Measurements from ENCODE around the gene RFTN1. TPM values are rescaled to one million over a fixed set of nuclear protein-coding genes. Genes with fewer than 3 reads are reported as not detected.

Gene RFTN1
- total and polyA plus RNA-seq, 10 of the 15 experiments (the other 5 are each of a cell fraction or from before 2014, with no cell fraction given), result 20.6 to 213 (median 147) TPM

DNA sequence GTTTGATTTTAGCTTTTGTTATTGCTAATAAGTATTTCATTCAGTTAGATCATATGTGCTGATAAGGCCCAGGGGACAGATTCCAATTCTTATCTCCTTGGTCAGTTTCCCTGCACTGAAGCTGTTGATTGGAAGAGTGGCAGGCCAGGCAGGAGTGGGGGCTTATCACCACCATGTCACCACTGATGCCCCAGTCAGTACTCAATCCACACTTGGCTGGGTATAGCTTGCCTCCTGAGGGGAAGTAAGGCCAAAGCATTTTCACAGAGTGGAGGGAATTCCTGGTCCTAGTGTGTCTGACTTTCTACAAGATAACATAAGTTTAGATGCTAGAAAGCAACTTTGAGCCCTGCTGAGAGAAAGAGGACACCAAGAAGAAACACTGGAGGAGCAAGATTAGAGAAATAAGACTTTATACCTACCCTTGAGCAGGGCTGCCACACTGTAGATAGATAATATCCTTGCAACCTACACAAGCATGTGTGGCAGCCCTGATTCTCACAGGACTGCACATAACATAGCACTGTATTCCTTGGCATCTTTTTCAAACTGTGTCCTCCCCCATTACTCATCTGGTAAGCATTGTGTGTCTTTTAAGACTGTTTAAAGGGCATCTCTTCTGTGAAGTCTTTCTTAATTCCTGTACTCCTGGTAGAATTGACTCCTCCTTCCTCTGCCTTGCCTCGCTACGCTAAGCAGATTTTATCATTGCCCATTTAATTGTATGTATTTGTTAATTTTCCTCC lies 224.2 kb downstream of the RFTN1 start:
- peaks cover 3% of the 10 kb centered on the region for H3K79me2 ChIP-seq (ENCODE audit: control insufficient read depth, insufficient read depth, low read length)
- ChIA-PET RAD21 (ENCODE audit: unreplicated experiment) (interaction anchor here (0.9 to 4.7 kb wide), 15 partner anchors 12 to 942 kb away, joined by 3 to 91 read pairs (median 4); no protein-coding TSS in a partner anchor), CTCF (interaction anchor here (0.9 to 9.6 kb wide), 16 partner anchors 15 to 943 kb away, joined by 3 to 170 read pairs (median 6); partner anchors contain the start of genes DPH3 and OXNAD1), SMC1A (ENCODE audit: uncharacterized antibody, unreplicated experiment) (interaction anchor here (0.7 to 4.4 kb wide), 16 partner anchors 12 to 473 kb away, joined by 3 to 63 read pairs (median 4); partner anchors contain the start of genes DPH3 and OXNAD1), POLR2A (no interaction called here)
- H3K4me1 ChIP-seq (ENCODE audit: control insufficient read depth, insufficient read depth, low read length), result peaks cover 10% of the 10 kb centered on the region
- no peak overlapping the region for H3K4me2 ChIP-seq (ENCODE audit: control insufficient read depth, insufficient read depth)
- H3K9me3 ChIP-seq (replicated peaks; ENCODE audit: control insufficient read depth, insufficient read depth, low read length), result peaks cover 7% of the 10 kb centered on the region
- peaks cover 3 to 9% of the 10 kb centered on the region in 2 experiments; a peak in 3 of 4 replicates for H3K36me3 ChIP-seq (ENCODE audit: control insufficient read depth in 2 of 2, insufficient read depth in 2 of 2, low read length in 1 of 2)
- in situ Hi-C loops (cut with MboI) (loop anchor here (5.0 to 25.0 kb wide), 4 partner anchors 263 to 923 kb away; no protein-coding TSS in a partner anchor), intact Hi-C loops (cut with micrococcal nuclease; ENCODE audit: unreplicated experiment) (no loop called here)
- ATAC-seq, result no peak
- H4K20me1 ChIP-seq (ENCODE audit: control insufficient read depth, insufficient read depth), result no peaks in the 10 kb centered on the region; the same call in 1 of the 2 replicates
- 91% methylated on average over 2 of the region's 2 CpGs for WGBS (ENCODE audit: insufficient coverage, insufficient replicate concordance, low lambda C conversion rate, missing lambda C conversion rate)
- no peak overlapping the region for H3K4me3 ChIP-seq
- no peak for FAIRE-seq
- no peak overlapping the region for H2AFZ ChIP-seq (ENCODE audit: control insufficient read depth, low read depth, low read length)
- no peaks in the 10 kb centered on the region for H3K27me3 ChIP-seq (replicated peaks in 1 of 2; ENCODE audit: control insufficient read depth in 2 of 2, insufficient read depth in 2 of 2, low read length in 1 of 2)
- no TSS peak for BruUV-seq (replicated peaks)
- no peak overlapping the region for H3K27ac ChIP-seq (ENCODE audit: control insufficient read depth, insufficient read depth)
- H3K9ac ChIP-seq (ENCODE audit: control insufficient read depth, insufficient read depth, low read length), result no peak overlapping the region
- DNase-seq (ENCODE audit: low read depth, low spot score), result no peak
- TF ChIP-seq ZNF274 (IDR thresholded peaks at IDR 0.05; ENCODE audit: insufficient read depth, insufficient read length) (no peak), POLR2AphosphoS5 (IDR thresholded peaks at IDR 0.05; ENCODE audit: low read length) (no peak; the same call in 1 of the 2 replicates), FOXM1 (IDR thresholded peaks at IDR 0.05; ENCODE audit: low read depth, low read length) (no peak), KAT2A (conservative IDR thresholded peaks at IDR 0.05; ENCODE audit: control insufficient read depth, low read depth, low read length) (no peak), RAD51 (IDR thresholded peaks at IDR 0.05) (no peak), ZNF622 (IDR thresholded peaks at IDR 0.05) (no peak), TCF7 (IDR thresholded peaks at IDR 0.05; ENCODE audit: borderline replicate concordance) (no peak), TCF12 (IDR thresholded peaks at IDR 0.05; ENCODE audit: low read depth, low read length) (no peak)
- TF ChIP-seq, protein P1, sequence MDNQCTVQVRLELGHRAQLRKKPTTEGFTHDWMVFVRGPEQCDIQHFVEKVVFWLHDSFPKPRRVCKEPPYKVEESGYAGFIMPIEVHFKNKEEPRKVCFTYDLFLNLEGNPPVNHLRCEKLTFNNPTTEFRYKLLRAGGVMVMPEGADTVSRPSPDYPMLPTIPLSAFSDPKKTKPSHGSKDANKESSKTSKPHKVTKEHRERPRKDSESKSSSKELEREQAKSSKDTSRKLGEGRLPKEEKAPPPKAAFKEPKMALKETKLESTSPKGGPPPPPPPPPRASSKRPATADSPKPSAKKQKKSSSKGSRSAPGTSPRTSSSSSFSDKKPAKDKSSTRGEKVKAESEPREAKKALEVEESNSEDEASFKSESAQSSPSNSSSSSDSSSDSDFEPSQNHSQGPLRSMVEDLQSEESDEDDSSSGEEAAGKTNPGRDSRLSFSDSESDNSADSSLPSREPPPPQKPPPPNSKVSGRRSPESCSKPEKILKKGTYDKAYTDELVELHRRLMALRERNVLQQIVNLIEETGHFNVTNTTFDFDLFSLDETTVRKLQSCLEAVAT (IDR thresholded peaks at IDR 0.05), result no peak
- TF ChIP-seq, protein P2, sequence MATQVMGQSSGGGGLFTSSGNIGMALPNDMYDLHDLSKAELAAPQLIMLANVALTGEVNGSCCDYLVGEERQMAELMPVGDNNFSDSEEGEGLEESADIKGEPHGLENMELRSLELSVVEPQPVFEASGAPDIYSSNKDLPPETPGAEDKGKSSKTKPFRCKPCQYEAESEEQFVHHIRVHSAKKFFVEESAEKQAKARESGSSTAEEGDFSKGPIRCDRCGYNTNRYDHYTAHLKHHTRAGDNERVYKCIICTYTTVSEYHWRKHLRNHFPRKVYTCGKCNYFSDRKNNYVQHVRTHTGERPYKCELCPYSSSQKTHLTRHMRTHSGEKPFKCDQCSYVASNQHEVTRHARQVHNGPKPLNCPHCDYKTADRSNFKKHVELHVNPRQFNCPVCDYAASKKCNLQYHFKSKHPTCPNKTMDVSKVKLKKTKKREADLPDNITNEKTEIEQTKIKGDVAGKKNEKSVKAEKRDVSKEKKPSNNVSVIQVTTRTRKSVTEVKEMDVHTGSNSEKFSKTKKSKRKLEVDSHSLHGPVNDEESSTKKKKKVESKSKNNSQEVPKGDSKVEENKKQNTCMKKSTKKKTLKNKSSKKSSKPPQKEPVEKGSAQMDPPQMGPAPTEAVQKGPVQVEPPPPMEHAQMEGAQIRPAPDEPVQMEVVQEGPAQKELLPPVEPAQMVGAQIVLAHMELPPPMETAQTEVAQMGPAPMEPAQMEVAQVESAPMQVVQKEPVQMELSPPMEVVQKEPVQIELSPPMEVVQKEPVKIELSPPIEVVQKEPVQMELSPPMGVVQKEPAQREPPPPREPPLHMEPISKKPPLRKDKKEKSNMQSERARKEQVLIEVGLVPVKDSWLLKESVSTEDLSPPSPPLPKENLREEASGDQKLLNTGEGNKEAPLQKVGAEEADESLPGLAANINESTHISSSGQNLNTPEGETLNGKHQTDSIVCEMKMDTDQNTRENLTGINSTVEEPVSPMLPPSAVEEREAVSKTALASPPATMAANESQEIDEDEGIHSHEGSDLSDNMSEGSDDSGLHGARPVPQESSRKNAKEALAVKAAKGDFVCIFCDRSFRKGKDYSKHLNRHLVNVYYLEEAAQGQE (IDR thresholded peaks at IDR 0.05; ENCODE audit: low read depth, low read length), result no peak
- TF ChIP-seq, protein P3, sequence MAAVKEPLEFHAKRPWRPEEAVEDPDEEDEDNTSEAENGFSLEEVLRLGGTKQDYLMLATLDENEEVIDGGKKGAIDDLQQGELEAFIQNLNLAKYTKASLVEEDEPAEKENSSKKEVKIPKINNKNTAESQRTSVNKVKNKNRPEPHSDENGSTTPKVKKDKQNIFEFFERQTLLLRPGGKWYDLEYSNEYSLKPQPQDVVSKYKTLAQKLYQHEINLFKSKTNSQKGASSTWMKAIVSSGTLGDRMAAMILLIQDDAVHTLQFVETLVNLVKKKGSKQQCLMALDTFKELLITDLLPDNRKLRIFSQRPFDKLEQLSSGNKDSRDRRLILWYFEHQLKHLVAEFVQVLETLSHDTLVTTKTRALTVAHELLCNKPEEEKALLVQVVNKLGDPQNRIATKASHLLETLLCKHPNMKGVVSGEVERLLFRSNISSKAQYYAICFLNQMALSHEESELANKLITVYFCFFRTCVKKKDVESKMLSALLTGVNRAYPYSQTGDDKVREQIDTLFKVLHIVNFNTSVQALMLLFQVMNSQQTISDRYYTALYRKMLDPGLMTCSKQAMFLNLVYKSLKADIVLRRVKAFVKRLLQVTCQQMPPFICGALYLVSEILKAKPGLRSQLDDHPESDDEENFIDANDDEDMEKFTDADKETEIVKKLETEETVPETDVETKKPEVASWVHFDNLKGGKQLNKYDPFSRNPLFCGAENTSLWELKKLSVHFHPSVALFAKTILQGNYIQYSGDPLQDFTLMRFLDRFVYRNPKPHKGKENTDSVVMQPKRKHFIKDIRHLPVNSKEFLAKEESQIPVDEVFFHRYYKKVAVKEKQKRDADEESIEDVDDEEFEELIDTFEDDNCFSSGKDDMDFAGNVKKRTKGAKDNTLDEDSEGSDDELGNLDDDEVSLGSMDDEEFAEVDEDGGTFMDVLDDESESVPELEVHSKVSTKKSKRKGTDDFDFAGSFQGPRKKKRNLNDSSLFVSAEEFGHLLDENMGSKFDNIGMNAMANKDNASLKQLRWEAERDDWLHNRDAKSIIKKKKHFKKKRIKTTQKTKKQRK (IDR thresholded peaks at IDR 0.05; ENCODE audit: low read depth, low read length), result no peak
- TF ChIP-seq, protein P4, sequence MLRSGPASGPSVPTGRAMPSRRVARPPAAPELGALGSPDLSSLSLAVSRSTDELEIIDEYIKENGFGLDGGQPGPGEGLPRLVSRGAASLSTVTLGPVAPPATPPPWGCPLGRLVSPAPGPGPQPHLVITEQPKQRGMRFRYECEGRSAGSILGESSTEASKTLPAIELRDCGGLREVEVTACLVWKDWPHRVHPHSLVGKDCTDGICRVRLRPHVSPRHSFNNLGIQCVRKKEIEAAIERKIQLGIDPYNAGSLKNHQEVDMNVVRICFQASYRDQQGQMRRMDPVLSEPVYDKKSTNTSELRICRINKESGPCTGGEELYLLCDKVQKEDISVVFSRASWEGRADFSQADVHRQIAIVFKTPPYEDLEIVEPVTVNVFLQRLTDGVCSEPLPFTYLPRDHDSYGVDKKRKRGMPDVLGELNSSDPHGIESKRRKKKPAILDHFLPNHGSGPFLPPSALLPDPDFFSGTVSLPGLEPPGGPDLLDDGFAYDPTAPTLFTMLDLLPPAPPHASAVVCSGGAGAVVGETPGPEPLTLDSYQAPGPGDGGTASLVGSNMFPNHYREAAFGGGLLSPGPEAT (IDR thresholded peaks at IDR 0.05; ENCODE audit: low read depth), result no peak
